NT2/D1 (cell line): ENCODE data around the gene GCLM.
A peak's percentile ranks its signal among the peaks of the same experiment; 100 is the strongest.

ENCODE experiments used
- SUZ12 ChIP-seq: IDR thresholded peaks from 2 replicates; pipeline ENCODE4 v1.6.1; 2011; ENCODE audit not compliant: insufficient read length, insufficient read depth; ENCODE audit errors: extremely low read depth
- YY1 ChIP-seq: IDR thresholded peaks from 2 replicates; pipeline ENCODE4 v1.6.1; 2011; ENCODE audit not compliant: insufficient read length, insufficient read depth
- ZNF274 ChIP-seq: IDR thresholded peaks from 2 replicates; pipeline ENCODE4 v1.6.1; 2011; ENCODE audit warnings: mild to moderate bottlenecking, low read depth, low read length

- TF ChIP-seq YY1 (peak; percentile 33), SUZ12 (no peak), ZNF274 (no peak)
These were observed 30.2 kb downstream of the GCLM start, which contains the start of gene DNTTIP2 for GRCh38 chr1:93878889-93879586.
